CD14-positive monocyte (primary cell): Measurements from ENCODE around the gene ASB6. TPM values are rescaled to one million over a fixed set of nuclear protein-coding genes. Genes with fewer than 3 reads are reported as not detected.
A peak's percentile ranks its signal among the peaks of the same experiment; 100 is the strongest.

ENCODE experiments used
- DNase-seq, 3 donors: peaks; one replicate each; pipeline ENCODE4 v3.0.0-alpha.2; 2011 to 2022
- H2AFZ ChIP-seq: 2 replicates; pipeline ENCODE4 v1.6.0; 2012; ENCODE audit warnings: mild to moderate bottlenecking, low read depth, low read length, inconsistent platforms; ENCODE audit not compliant: insufficient read depth, poor library complexity, severe bottlenecking
- H3K27ac ChIP-seq, 2 donors: 1 replicate in 1 of 2; 2 replicates in 1 of 2; pipeline ENCODE4 v1.5.1; 2012 to 2013; ENCODE audit warnings: low read length in 2 of 2, control low read depth in 1 of 2, inconsistent platforms in 1 of 2, low read depth in 1 of 2, mild to moderate bottlenecking in 1 of 2
- H3K27me3 ChIP-seq, 2 donors: one replicate each; pipeline versions ENCODE4 v1.6.0 to v1.6.1; 2011 to 2013; ENCODE audit warnings: low read length in 2 of 2; ENCODE audit not compliant: control insufficient read depth in 2 of 2, insufficient read depth in 2 of 2
- H3K36me3 ChIP-seq, 2 donors: replicated peaks in 1 of 2; 1 replicate in 1 of 2; 2 replicates in 1 of 2; pipeline versions ENCODE4 v1.5.1 to v1.6.1; 2012 to 2013; ENCODE audit warnings: low read length in 2 of 2, control low read depth in 1 of 2, inconsistent platforms in 1 of 2, mild to moderate bottlenecking in 1 of 2; ENCODE audit not compliant: insufficient read depth in 2 of 2, control insufficient read depth in 1 of 2
- H3K4me1 ChIP-seq, 2 donors: 1 replicate in 1 of 2; 2 replicates in 1 of 2; pipeline versions ENCODE4 v1.5.1 to v1.6.1; 2012 to 2013; ENCODE audit warnings: low read length in 2 of 2, control low read depth in 1 of 2, inconsistent platforms in 1 of 2, mild to moderate bottlenecking in 1 of 2, moderate library complexity in 1 of 2; ENCODE audit not compliant: insufficient read depth in 2 of 2, control insufficient read depth in 1 of 2
- H3K4me2 ChIP-seq: replicated peaks from 2 replicates; pipeline ENCODE3; 2012; ENCODE audit warnings: low read length, moderate library complexity, mild to moderate bottlenecking; ENCODE audit not compliant: poor library complexity, severe bottlenecking; ENCODE audit errors: extremely low read depth
- H3K4me3 ChIP-seq, 3 experiments: fragments of 200-600 bp in 1 of 3; sonication (generic) in 1 of 3; replicated peaks in 1 of 3; 1 replicate in 2 of 3; 2 replicates in 1 of 3; pipeline ENCODE4 v1.5.1; 2011 to 2013; ENCODE audit warnings: low read length in 3 of 3, mild to moderate bottlenecking in 3 of 3, control low read depth in 2 of 3, low read depth in 2 of 3, inconsistent platforms in 1 of 3, moderate library complexity in 1 of 3
- H3K79me2 ChIP-seq: 2 replicates; pipeline ENCODE4 v1.6.0; 2012; ENCODE audit warnings: mild to moderate bottlenecking, control low read depth, inconsistent platforms, low read length, moderate library complexity; ENCODE audit not compliant: insufficient read depth
- H3K9ac ChIP-seq: 2 replicates; pipeline ENCODE4 v1.6.0; 2017; ENCODE audit warnings: low read length, mild to moderate bottlenecking; ENCODE audit not compliant: insufficient read depth, poor library complexity, severe bottlenecking
- H3K9me3 ChIP-seq, 2 donors: replicated peaks in 1 of 2; 1 replicate in 1 of 2; 2 replicates in 1 of 2; pipeline versions ENCODE4 v1.5.1 to v1.6.1; 2012 to 2013; ENCODE audit warnings: low read length in 2 of 2, control low read depth in 1 of 2; ENCODE audit not compliant: control insufficient read depth in 1 of 2, insufficient read depth in 1 of 2
- H4K20me1 ChIP-seq: 2 replicates; pipeline ENCODE4 v1.6.0; 2012; ENCODE audit warnings: mild to moderate bottlenecking, low read length, control low read depth, moderate library complexity; ENCODE audit not compliant: insufficient read depth
- H3K27ac Mint-ChIP-seq, 7 donors: one replicate each; pipeline ENCODE4 v1.8.0; 2020; ENCODE audit warnings: mild to moderate bottlenecking in 7 of 7, mixed read lengths in 7 of 7, moderate library complexity in 6 of 7, inconsistent platforms in 2 of 7
- H3K27me3 Mint-ChIP-seq, 3 donors: one replicate each; pipeline ENCODE4 v1.8.0; 2021 to 2022; ENCODE audit warnings: low read depth in 3 of 3, mild to moderate bottlenecking in 3 of 3, mixed read lengths in 3 of 3, moderate library complexity in 3 of 3, inconsistent platforms in 1 of 3
- H3K36me3 Mint-ChIP-seq, 2 donors: one replicate each; pipeline ENCODE4 v1.8.0; 2020; ENCODE audit warnings: mixed read lengths in 2 of 2, inconsistent platforms in 1 of 2, mild to moderate bottlenecking in 1 of 2
- H3K4me1 Mint-ChIP-seq: one replicate; pipeline ENCODE4 v1.8.0; 2020; ENCODE audit warnings: mild to moderate bottlenecking, mixed read lengths
- H3K4me3 Mint-ChIP-seq, 2 donors: one replicate each; pipeline ENCODE4 v1.8.0; 2020; ENCODE audit warnings: mild to moderate bottlenecking in 2 of 2, mixed read lengths in 2 of 2, moderate library complexity in 1 of 2
- H3K9me3 Mint-ChIP-seq, 7 donors: one replicate each; pipeline ENCODE4 v1.8.0; 2020 to 2022; ENCODE audit warnings: mixed read lengths in 7 of 7, mild to moderate bottlenecking in 6 of 7, moderate library complexity in 6 of 7, inconsistent platforms in 2 of 7
- WGBS: methylation state at CpG from one replicate; pipeline ENCODE4 v1.1.5; 2013; ENCODE audit warnings: missing lambda C conversion rate; ENCODE audit not compliant: insufficient coverage; 5-methylcytosine and 5-hydroxymethylcytosine counted together
- intact Hi-C, 2 donors: fragments of 100-400 bp; cut with micrococcal nuclease; formaldehyde crosslinking; loops; one replicate each; pipeline versions ENCODE4 v1.15.0 to v1.15.1; 2023
- polyA plus RNA-seq, 3 donors: library from polyadenylated mRNA; depleted of rRNA in 1 of 3; unstranded in 2 of 3; stranded (reverse) in 1 of 3; fragments of 300-500 nt in 2 of 3; fragments of >200 nt in 1 of 3; fragmentation: Illumina TruSeq in 2 of 3; gene quantifications; 1 replicate in 2 of 3; 2 replicates in 1 of 3; pipeline ENCODE4 v1.2.3, GENCODE V29; 2012 to 2021
- TF ChIP-seq, protein P1 (sequence below): fragments of 200-600 bp; IDR thresholded peaks from one replicate; pipeline ENCODE4 v1.8.0; 2022; ENCODE audit warnings: antibody characterized with exemption, mild to moderate bottlenecking

The ASB6 gene
- polyA plus RNA-seq, 3 donors = 8.1 to 21.1 (median 10.1) TPM

DNA sequence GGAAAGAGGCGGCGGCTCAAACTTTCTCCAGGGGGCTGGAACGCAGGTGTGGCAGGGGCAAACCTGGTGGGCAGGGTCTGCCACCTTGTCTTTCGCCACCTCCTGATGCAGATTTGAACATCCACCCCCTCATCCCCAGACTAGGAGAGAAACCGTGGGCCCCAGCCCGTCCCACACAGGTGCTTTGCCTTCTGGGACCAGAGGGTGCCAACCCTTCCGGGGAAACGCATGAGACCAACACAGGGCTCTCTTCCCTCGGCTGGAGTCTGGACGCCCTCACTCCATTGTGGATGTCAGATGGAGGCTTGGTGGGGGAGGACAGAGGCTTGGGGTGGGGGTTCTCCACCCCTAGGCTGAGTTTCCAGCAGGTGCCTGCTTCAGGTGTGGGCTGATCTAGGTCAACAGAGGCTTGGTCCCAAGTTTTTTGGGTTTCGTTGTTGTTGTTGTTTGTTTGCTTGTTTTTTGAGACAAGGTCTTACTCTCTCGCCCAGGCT is 30.6 kb downstream of the ASB6 start:
- Mint-ChIP-seq H3K9me3 (peaks cover 0 to 2% (median 0%) of the 10 kb centered on the region in 7 donors), H3K36me3 (no peaks in the 10 kb centered on the region), H3K4me1 (peaks cover 43% of the 10 kb centered on the region), H3K4me3 (no peak overlapping the region), H3K27me3 (peaks cover 6 to 14% (median 8%) of the 10 kb centered on the region in 3 donors), H3K27ac (peak overlapping the region in 2 of 7 donors; percentile 26 to 90)
- Histone ChIP-seq H3K36me3 (no peaks in the 10 kb centered on the region), H3K9ac (no peak overlapping the region), H3K9me3 (no peaks in the 10 kb centered on the region), H3K4me3 (peak overlapping the region in 1 of 3 experiments; percentile 79), H3K4me1 (peaks cover 43 to 49% of the 10 kb centered on the region in 2 donors), H3K4me2 (peak overlapping the region; percentile 81), H2AFZ (peak overlapping the region; percentile 84), H3K79me2 (no peaks in the 10 kb centered on the region), H3K27ac (no peak overlapping the region), H4K20me1 (no peaks in the 10 kb centered on the region), H3K27me3 (no peaks in the 10 kb centered on the region)
- DNase-seq = no peak
- TF ChIP-seq, protein P1, sequence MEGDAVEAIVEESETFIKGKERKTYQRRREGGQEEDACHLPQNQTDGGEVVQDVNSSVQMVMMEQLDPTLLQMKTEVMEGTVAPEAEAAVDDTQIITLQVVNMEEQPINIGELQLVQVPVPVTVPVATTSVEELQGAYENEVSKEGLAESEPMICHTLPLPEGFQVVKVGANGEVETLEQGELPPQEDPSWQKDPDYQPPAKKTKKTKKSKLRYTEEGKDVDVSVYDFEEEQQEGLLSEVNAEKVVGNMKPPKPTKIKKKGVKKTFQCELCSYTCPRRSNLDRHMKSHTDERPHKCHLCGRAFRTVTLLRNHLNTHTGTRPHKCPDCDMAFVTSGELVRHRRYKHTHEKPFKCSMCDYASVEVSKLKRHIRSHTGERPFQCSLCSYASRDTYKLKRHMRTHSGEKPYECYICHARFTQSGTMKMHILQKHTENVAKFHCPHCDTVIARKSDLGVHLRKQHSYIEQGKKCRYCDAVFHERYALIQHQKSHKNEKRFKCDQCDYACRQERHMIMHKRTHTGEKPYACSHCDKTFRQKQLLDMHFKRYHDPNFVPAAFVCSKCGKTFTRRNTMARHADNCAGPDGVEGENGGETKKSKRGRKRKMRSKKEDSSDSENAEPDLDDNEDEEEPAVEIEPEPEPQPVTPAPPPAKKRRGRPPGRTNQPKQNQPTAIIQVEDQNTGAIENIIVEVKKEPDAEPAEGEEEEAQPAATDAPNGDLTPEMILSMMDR = no peak
- intact Hi-C loops = loop anchor here (2.0 to 10.0 kb wide), 4 partner anchors 13 to 479 kb away; no protein-coding TSS in a partner anchor
- WGBS = 28% methylated on average over 9 of the region's 12 CpGs

DNA sequence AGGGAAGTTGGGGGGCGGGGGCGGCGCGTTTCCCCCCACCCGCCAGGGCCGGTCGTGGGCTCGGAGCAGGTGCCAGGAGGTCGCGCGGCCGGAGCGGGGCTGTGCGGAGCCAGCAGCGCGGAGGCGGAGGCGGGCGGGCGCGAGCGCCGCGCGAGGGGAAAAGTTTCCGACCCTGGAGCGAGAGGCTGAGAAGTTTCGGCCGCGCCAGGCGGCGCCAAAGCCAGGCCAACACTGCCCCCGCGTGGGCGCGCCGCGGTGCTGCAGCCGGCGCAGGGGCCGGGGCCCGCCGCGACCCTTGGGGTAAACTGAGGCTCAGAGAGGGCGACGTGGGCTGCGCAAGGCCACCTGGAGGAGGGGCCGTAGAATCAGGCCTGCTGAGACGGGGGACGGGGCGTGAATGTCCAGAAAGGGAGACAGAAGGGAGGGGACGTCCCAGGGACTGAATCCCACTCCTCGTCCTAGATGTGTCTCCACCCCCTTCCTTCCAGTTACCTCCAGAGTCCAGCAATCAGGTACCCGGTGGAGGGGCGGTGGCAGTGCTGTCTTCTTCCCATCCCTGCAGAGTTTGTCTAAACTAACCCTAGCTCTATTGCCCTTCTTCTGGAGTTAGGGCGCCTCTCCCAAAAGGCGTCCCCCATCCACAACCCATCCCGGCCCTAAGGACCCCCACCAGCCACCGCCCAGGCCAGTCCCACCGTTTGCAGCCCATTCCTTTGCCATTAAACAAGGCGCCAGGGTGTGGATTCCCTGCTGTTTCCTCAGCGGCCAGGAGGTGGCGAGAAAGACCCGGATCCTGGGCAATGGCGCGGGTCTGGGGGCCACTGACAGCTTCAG is 31.3 kb downstream of the ASB6 start:
- Mint-ChIP-seq H3K4me3 (peak overlapping the region; percentile 75 to 88), H3K27me3 (peaks cover 6 to 12% (median 8%) of the 10 kb centered on the region in 3 donors), H3K27ac (peak overlapping the region in 5 of 7 donors; percentile 74 to 90 (median 87)), H3K36me3 (no peaks in the 10 kb centered on the region), H3K9me3 (peaks cover 0 to 2% (median 0%) of the 10 kb centered on the region in 7 donors), H3K4me1 (peaks cover 45% of the 10 kb centered on the region)
- Histone ChIP-seq H3K27ac (peak overlapping the region in 1 of 2 donors; percentile 81), H3K4me3 (peak overlapping the region; percentile 43 to 79 (median 45)), H2AFZ (peak overlapping the region; percentile 84), H3K4me2 (peak overlapping the region; percentile 81), H3K4me1 (peaks cover 43 to 49% of the 10 kb centered on the region in 2 donors), H3K79me2 (no peaks in the 10 kb centered on the region), H3K9ac (peak overlapping the region; percentile 73), H3K36me3 (no peaks in the 10 kb centered on the region), H3K9me3 (no peaks in the 10 kb centered on the region), H4K20me1 (no peaks in the 10 kb centered on the region), H3K27me3 (no peaks in the 10 kb centered on the region)
- TF ChIP-seq, protein P1 = peak; percentile 99
- intact Hi-C loops = loop anchor here (2.0 to 10.0 kb wide), 4 partner anchors 14 to 478 kb away; no protein-coding TSS in a partner anchor
- peak; percentile 59 to 69 (median 66) for DNase-seq
- WGBS = 0% methylated on average over 53 of the region's 66 CpGs
